H9 (cell line): Measurements from ENCODE around the gene ACP4. TPM values are rescaled to one million over a fixed set of nuclear protein-coding genes. Genes with fewer than 3 reads are reported as not detected.

Source experiments
- DNase-seq: peaks from one replicate; pipeline ENCODE4 v3.0.0-alpha.2; 2017
- H2AFZ ChIP-seq: one replicate; pipeline ENCODE4 v1.6.1; 2013; ENCODE audit warnings: mild to moderate bottlenecking, low read length, control low read depth, moderate library complexity
- H2AK5ac ChIP-seq: 2 replicates; pipeline ENCODE4 v1.6.1; 2013; ENCODE audit warnings: low read length, control low read depth, mixed read lengths; ENCODE audit not compliant: insufficient read length
- H2BK120ac ChIP-seq: one replicate; pipeline ENCODE4 v1.6.1; 2013; ENCODE audit warnings: low read depth, mild to moderate bottlenecking, low read length, control low read depth, inconsistent platforms; ENCODE audit not compliant: poor library complexity, severe bottlenecking
- H2BK12ac ChIP-seq: 2 replicates; pipeline ENCODE4 v1.6.1; 2013; ENCODE audit warnings: low read length, control low read depth, mixed read lengths, low read depth; ENCODE audit not compliant: insufficient read length
- H2BK15ac ChIP-seq: 2 replicates; pipeline ENCODE4 v1.6.1; 2013; ENCODE audit warnings: low read depth, low read length, control low read depth
- H2BK20ac ChIP-seq: one replicate; pipeline ENCODE4 v1.6.1; 2013; ENCODE audit warnings: low read depth, mild to moderate bottlenecking, low read length, control low read depth, inconsistent platforms; ENCODE audit not compliant: poor library complexity, severe bottlenecking
- H2BK5ac ChIP-seq: 2 replicates; pipeline ENCODE4 v1.6.1; 2013; ENCODE audit warnings: low read length, control low read depth, mixed read lengths; ENCODE audit not compliant: insufficient read length
- H3K14ac ChIP-seq: 2 replicates; pipeline ENCODE4 v1.6.1; 2013; ENCODE audit warnings: low read length, control low read depth; ENCODE audit not compliant: insufficient read depth
- H3K18ac ChIP-seq: 2 replicates; pipeline ENCODE4 v1.6.1; 2013; ENCODE audit warnings: low read depth, mild to moderate bottlenecking, mixed read lengths, low read length, control low read depth; ENCODE audit not compliant: insufficient read length
- H3K23ac ChIP-seq: 2 replicates; pipeline ENCODE4 v1.6.1; 2013; ENCODE audit warnings: low read length, control low read depth, mixed read lengths, low read depth; ENCODE audit not compliant: insufficient read length
- H3K23me2 ChIP-seq: 2 replicates; pipeline ENCODE4 v1.6.1; 2013; ENCODE audit warnings: low read depth, mild to moderate bottlenecking, mixed read lengths, low read length, control low read depth; ENCODE audit not compliant: insufficient read length, poor library complexity, severe bottlenecking
- H3K27ac ChIP-seq: 2 replicates; pipeline ENCODE4 v1.5.1; 2013; ENCODE audit warnings: low read length, control low read depth, mixed read lengths, low read depth; ENCODE audit not compliant: insufficient read length
- H3K27me3 ChIP-seq: 2 replicates; pipeline ENCODE4 v1.6.1; 2013; ENCODE audit warnings: low read length, control low read depth, inconsistent platforms; ENCODE audit not compliant: insufficient read depth
- H3K4ac ChIP-seq: 2 replicates; pipeline ENCODE4 v1.6.1; 2013; ENCODE audit warnings: low read depth, mild to moderate bottlenecking, control low read depth, inconsistent platforms, low read length, moderate library complexity
- H3K4me1 ChIP-seq: 2 replicates; pipeline ENCODE4 v1.6.1; 2013; ENCODE audit warnings: low read length, control low read depth, inconsistent platforms; ENCODE audit not compliant: insufficient read depth
- H3K4me2 ChIP-seq: 2 replicates; pipeline ENCODE4 v1.6.1; 2013; ENCODE audit warnings: low read length, control low read depth, mixed read lengths; ENCODE audit not compliant: insufficient read length, insufficient read depth
- H3K56ac ChIP-seq: 2 replicates; pipeline ENCODE4 v1.6.1; 2013; ENCODE audit warnings: low read depth, mild to moderate bottlenecking, mixed read lengths, low read length, control low read depth; ENCODE audit not compliant: insufficient read length
- H3K79me1 ChIP-seq: 2 replicates; pipeline ENCODE4 v1.6.1; 2013; ENCODE audit warnings: low read depth, mild to moderate bottlenecking, moderate library complexity, low read length, control low read depth, inconsistent platforms; ENCODE audit not compliant: insufficient read depth, poor library complexity, severe bottlenecking
- H3K79me2 ChIP-seq: 2 replicates; pipeline ENCODE4 v1.6.1; 2013; ENCODE audit warnings: low read length, control low read depth, inconsistent platforms; ENCODE audit not compliant: insufficient read depth
- H3K9ac ChIP-seq: 2 replicates; pipeline ENCODE4 v1.6.1; 2013; ENCODE audit warnings: low read length, control low read depth, mixed read lengths; ENCODE audit not compliant: insufficient read length; ENCODE audit errors: extremely low read depth
- H3K9me3 ChIP-seq: one replicate; pipeline ENCODE4 v1.6.1; 2013; ENCODE audit warnings: low read depth, low read length, inconsistent platforms; ENCODE audit not compliant: control insufficient read depth
- H3T11ph ChIP-seq: one replicate; pipeline ENCODE4 v1.6.1; 2013; ENCODE audit warnings: mild to moderate bottlenecking, low read length, control low read depth, inconsistent platforms
- H4K20me1 ChIP-seq: one replicate; pipeline ENCODE4 v1.6.1; 2013; ENCODE audit not compliant: control insufficient read depth, insufficient read length, insufficient read depth
- H4K5ac ChIP-seq: 2 replicates; pipeline ENCODE4 v1.6.1; 2013; ENCODE audit warnings: low read depth, mild to moderate bottlenecking, mixed read lengths, low read length, control low read depth; ENCODE audit not compliant: insufficient read length
- H4K8ac ChIP-seq: replicated peaks from 2 replicates; pipeline ENCODE4 v1.6.1; 2013; ENCODE audit warnings: low read length, control low read depth, mixed read lengths, low read depth; ENCODE audit not compliant: insufficient read length
- H4K91ac ChIP-seq: 2 replicates; pipeline ENCODE4 v1.6.1; 2013; ENCODE audit warnings: low read depth, mild to moderate bottlenecking, moderate library complexity, mixed read lengths, low read length, control low read depth; ENCODE audit not compliant: insufficient read length
- H3K27ac Mint-ChIP-seq, 3 experiments: 2 replicates in 2 of 3; 3 replicates in 1 of 3; pipeline ENCODE4 v1.8.0; 2020 to 2021; ENCODE audit warnings: mixed read lengths in 3 of 3, mild to moderate bottlenecking in 1 of 3, moderate library complexity in 1 of 3
- H3K27me3 Mint-ChIP-seq: 2 replicates; pipeline ENCODE4 v1.8.0; 2021; ENCODE audit warnings: low read depth, mild to moderate bottlenecking, moderate library complexity, mixed read lengths
- H3K36me3 Mint-ChIP-seq, 3 experiments: 2 replicates in 2 of 3; 3 replicates in 1 of 3; pipeline ENCODE4 v1.8.0; 2020 to 2021; ENCODE audit warnings: low read depth in 3 of 3, mixed read lengths in 3 of 3; ENCODE audit not compliant: insufficient read depth in 1 of 3
- H3K4me1 Mint-ChIP-seq, 2 experiments: 2 replicates each; pipeline ENCODE4 v1.8.0; 2020; ENCODE audit warnings: mixed read lengths in 2 of 2
- H3K4me3 Mint-ChIP-seq, 2 experiments: 2 replicates in 1 of 2; 3 replicates in 1 of 2; pipeline ENCODE4 v1.8.0; 2020 to 2021; ENCODE audit warnings: mild to moderate bottlenecking in 2 of 2, mixed read lengths in 2 of 2, moderate library complexity in 1 of 2
- H3K9me3 Mint-ChIP-seq, 2 experiments: 2 replicates in 1 of 2; 3 replicates in 1 of 2; pipeline ENCODE4 v1.8.0; 2020; ENCODE audit warnings: mild to moderate bottlenecking in 2 of 2, mixed read lengths in 2 of 2, moderate library complexity in 1 of 2
- CTCF ChIP-seq: fragments of 200-600 bp; sonication (generic); conservative IDR thresholded peaks from 3 replicates; pipeline ENCODE4 v1.8.0; 2021; ENCODE audit warnings: antibody characterized with exemption, mild to moderate bottlenecking
- WGBS: extraction: QIAGEN DNeasy Blood & Tissue Kit; methylation state at CpG from one replicate; pipeline ENCODE4 v1.1.7; 2013; ENCODE audit warnings: missing lambda C conversion rate, low lambda C conversion rate, mixed read lengths; ENCODE audit not compliant: insufficient read length; ENCODE audit errors: extremely low coverage; 5-methylcytosine and 5-hydroxymethylcytosine counted together
- total RNA-seq: library from RNA; stranded (reverse); gene quantifications from 2 replicates; pipeline ENCODE4 v1.2.1, GENCODE V29; 2021

The ACP4 gene
- total RNA-seq, 1 experiment from 2014 or later, result not detected

DNA sequence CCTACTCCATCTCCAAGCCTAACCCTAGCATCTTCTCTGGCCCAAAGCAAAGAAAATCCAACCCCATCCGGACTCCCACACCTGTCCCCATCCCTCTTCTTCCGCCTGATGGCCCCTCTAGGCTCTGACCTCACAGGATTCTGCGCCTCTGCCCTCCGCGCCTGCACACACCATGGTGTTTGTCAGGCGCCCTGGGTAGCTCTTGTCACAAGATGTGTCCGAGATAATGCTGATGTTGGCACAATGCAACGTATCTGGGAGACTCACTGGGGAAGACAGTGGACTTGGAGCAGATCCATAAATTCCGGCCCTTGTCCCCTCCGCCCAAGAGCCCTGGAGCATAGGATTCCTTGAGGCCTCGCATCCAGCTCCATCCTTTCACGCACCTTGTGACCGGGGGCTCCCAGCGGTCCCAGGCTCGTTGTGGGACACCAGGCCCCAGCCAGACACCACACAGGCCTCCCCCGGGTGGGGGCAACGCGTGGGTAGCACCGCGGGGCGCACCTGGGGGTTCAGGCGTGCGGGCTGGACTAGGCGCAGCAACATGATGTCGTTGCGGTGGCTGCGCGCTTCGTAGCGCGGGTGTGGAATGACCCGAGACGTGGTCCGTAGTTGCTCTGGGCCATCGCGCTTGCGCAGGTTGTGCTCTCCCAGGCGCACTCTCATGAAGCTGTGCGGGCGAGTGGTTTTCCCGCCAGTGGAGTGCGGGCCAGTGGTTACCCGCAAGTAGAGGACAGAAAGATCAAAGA is 36.5 kb downstream of the ACP4 start:
- Mint-ChIP-seq H3K4me1 (peaks cover 2 to 11% of the 10 kb centered on the region in 2 experiments; a peak in 2 of 4 replicates), H3K9me3 (peaks cover 0 to 3% of the 10 kb centered on the region in 2 experiments; a peak in 1 of 5 replicates), H3K36me3 (no peaks in the 10 kb centered on the region), H3K4me3 (no peak overlapping the region), H3K27ac (no peak overlapping the region), H3K27me3 (peaks cover 65% of the 10 kb centered on the region)
- Histone ChIP-seq H4K8ac (no peak overlapping the region), H3K18ac (no peak overlapping the region), H3K23me2 (no peaks in the 10 kb centered on the region), H3K56ac (no peak overlapping the region), H3K79me2 (no peaks in the 10 kb centered on the region), H2AFZ (no peak overlapping the region), H3K14ac (no peak overlapping the region), H3K27ac (no peak overlapping the region), H2BK5ac (no peak overlapping the region), H3K4me2 (no peak overlapping the region), H2BK15ac (no peak overlapping the region), H2BK120ac (no peak overlapping the region), H3K27me3 (no peaks in the 10 kb centered on the region; the same call in none of the 2 replicates), H3K23ac (no peak overlapping the region), H3K4me1 (no peaks in the 10 kb centered on the region; the same call in 1 of the 2 replicates), H4K91ac (no peak overlapping the region), H4K20me1 (no peaks in the 10 kb centered on the region), H2BK20ac (no peak overlapping the region), H4K5ac (no peak overlapping the region), H2AK5ac (no peak overlapping the region), H3K4ac (no peak overlapping the region), H3K9ac (no peak overlapping the region), H3K79me1 (no peaks in the 10 kb centered on the region), H2BK12ac (no peak overlapping the region), H3T11ph (no peak overlapping the region), H3K9me3 (no peaks in the 10 kb centered on the region)
- no CpG with 5 or more reads among the region's 43 CpGs for WGBS
- TF ChIP-seq CTCF, result no peak
- no peak for DNase-seq
